NK-92 (cell line): ENCODE data around the gene UGT1A9.

Source experiments
- DNase-seq: peaks from one replicate; lab custom pipeline; 2025; ENCODE audit not compliant: unreplicated experiment; lab: John Stamatoyannopoulos, UW

The UGT1A9 gene

DNA sequence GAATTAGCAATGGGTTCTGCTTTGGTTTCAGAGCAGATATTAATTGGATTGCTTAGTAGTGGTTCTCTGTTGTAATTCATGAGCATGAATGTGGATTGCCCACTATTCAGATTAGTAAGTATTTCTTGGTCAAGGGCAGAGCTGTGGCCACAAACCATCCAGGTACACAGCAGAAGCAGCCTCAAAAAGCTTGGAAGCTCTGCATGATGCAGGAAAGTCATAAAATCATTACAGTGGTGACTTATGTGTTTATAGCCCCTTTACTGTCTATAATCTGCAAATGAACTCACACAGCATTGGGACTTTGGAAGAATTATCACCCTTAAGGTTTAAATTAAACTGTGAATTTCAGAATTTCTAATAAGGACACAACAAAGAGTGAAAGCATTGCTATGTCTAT lies 86.4 kb downstream of the UGT1A9 start:
- no peak for DNase-seq

DNA sequence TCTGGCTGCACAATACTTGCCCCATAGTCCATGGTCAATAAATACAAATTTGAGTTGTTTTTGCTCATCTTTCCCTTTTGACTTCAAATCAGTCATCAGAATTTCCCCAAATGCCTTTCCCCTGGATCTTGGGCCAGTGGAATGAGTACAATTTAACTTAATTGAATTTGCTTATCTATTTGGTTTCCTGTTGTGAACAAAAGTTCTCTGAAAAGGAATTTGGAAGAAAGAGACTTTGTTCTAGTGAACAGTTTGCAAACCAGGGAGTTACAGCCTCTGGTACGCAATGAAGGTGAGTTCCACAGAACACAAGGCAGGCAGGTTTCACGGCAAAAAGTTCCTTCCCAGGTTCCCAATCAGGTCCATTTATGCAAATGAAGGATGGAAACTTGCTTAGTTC lies 87.2 kb downstream of the UGT1A9 start:
- DNase-seq: no peak

DNA sequence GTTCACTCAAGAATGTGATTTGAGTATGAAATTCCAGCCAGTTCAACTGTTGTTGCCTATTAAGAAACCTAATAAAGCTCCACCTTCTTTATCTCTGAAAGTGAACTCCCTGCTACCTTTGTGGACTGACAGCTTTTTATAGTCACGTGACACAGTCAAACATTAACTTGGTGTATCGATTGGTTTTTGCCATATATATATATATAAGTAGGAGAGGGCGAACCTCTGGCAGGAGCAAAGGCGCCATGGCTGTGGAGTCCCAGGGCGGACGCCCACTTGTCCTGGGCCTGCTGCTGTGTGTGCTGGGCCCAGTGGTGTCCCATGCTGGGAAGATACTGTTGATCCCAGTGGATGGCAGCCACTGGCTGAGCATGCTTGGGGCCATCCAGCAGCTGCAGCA lies 88.3 kb downstream of the UGT1A9 start, which contains the start of gene UGT1A1:
UGT1A1 (plus strand) TSS at position 228 of the 400 bp plus-strand sequence; CDS start at position 246, 18 bp downstream.
- no peak for DNase-seq

DNA sequence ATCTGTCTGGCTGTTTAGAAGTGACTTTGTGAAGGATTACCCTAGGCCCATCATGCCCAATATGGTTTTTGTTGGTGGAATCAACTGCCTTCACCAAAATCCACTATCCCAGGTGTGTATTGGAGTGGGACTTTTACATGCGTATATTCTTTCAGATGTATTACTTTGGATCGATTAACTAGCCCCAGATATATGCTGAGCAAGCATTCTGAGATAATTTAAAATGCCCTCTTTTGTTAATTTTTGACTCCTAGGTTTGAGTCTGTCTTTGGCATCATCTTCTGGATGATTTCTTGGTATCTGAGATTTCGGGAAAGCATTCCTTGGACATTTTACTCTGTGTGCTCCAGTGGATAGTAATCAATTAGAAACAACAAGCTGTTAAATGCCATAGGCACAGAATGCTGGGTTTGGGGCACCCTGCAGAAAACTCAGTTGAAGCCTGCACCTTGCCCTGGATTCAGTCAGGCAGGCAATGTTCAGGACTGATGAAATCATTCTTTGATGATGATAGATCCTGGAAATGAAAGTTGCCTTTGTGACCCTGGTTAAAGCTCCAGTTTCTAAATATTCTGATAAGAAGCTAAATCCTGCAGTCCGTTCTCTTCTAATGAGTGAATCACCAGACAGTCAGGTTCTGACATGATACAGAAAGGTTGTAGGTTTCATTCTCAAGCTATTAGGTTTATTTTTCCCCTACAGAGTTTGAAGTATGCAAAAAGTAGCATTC lies 89.5 kb downstream of the UGT1A9 start:
- no peak for DNase-seq

DNA sequence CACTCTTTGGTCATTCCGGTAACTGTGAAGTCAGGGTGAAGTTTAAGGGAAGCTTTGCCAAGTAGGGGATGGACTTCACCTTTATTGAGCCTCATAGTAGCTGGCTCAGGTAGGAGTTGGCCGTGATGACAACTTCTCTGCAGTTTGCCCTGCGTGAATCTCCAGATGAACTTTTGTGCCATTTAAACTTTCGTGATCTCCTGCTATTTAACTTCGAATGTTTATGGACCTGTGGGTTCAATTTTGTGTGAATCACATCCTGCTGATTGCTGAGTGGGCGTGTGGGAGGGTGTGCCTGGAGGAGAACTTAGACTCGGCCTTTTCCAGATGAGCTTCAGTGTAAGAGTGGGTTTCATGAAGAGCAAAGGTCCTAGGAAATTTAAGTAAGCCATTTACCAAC lies 92.6 kb downstream of the UGT1A9 start:
- DNase-seq: no peak

DNA sequence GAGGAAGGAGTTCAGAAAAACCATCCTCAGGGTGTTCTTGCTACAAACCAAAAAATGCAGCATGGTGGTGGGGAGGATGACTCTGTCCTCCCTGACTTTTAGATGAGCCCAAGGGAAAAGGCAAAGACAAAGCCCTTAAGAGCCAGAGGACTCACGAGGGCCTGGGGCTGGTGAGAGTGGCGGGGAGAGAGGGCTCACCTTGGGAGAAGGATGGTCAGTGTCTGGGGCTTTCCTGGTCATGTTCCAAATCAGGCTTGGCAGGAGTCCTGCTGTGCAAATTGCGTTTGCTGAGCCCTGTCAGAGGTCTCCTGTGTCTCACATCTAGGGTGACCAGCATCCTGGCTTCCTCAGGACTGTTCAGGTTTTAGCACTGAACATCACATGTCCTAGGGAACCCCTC lies 93.1 kb downstream of the UGT1A9 start:
- no peak for DNase-seq

DNA sequence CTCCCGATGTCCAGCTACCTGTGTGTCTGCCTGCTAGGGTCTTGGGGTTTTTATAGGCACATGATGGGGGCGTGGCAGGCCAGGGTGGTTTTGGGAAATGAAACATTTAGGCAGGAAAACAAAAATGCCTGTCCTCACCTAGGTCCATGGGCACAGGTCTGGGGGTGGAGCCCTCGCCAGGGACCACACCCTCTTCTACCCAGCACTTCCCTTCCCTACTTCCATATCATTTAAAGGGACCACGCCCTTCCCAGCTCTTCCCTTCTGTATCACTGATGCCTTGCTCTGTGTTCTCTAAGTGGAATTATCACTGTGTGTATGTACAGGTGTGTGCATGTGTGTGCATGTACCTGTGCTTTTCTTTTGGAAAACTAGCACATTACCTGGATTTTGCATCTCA lies 94.7 kb downstream of the UGT1A9 start:
- DNase-seq: no peak

DNA sequence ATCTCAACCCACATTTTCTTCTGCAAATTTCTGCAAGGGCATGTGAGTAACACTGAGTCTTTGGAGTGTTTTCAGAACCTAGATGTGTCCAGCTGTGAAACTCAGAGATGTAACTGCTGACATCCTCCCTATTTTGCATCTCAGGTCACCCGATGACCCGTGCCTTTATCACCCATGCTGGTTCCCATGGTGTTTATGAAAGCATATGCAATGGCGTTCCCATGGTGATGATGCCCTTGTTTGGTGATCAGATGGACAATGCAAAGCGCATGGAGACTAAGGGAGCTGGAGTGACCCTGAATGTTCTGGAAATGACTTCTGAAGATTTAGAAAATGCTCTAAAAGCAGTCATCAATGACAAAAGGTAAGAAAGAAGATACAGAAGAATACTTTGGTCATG lies 96.4 kb downstream of the UGT1A9 start:
- no peak for DNase-seq

DNA sequence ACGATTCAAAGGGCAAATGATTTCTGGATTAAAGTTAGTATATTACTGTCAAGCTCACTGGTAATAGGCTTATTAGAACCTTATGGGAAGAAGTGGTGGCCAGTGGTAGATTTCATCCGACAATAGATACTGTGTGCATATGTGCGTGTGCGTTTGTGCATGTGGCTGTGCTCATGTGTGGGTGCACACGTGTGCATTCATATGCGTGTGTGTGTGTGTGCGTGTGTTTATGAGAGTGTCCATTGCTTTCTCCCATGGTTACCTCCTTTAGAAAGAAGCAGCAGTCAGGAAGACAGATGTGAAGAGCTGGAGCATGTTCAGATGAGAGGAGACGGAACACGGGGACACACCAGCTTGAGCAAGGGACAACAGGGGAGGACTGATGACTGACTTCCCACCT lies 97.6 kb downstream of the UGT1A9 start:
- no peak for DNase-seq

DNA sequence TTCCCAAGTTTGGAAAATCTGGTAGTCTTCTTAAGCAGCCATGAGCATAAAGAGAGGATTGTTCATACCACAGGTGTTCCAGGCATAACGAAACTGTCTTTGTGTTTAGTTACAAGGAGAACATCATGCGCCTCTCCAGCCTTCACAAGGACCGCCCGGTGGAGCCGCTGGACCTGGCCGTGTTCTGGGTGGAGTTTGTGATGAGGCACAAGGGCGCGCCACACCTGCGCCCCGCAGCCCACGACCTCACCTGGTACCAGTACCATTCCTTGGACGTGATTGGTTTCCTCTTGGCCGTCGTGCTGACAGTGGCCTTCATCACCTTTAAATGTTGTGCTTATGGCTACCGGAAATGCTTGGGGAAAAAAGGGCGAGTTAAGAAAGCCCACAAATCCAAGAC lies 100.5 kb downstream of the UGT1A9 start:
- DNase-seq: no peak

DNA sequence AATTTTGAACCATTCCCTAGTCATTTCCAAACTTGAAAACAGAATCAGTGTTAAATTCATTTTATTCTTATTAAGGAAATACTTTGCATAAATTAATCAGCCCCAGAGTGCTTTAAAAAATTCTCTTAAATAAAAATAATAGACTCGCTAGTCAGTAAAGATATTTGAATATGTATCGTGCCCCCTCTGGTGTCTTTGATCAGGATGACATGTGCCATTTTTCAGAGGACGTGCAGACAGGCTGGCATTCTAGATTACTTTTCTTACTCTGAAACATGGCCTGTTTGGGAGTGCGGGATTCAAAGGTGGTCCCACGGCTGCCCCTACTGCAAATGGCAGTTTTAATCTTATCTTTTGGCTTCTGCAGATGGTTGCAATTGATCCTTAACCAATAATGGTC lies 100.9 kb downstream of the UGT1A9 start:
- no peak for DNase-seq

DNA sequence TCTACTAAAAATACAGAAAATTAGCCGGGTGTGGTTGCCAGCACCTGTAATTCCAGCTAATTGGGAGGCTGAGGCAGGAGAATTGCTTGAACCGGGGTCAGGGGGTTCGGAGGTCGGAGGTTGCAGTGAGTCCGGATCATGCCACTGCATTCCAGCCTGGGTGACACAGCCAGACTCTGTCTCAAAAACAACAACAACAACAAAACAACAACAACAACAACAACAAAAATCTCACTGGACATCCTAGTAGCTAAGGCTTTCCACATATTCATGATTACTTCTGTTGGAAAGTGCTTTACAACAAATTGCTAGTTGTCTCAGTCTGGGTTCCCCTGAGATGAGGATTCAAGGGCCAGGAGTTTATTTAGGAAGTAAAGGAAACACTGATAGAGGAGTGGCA lies 102.2 kb downstream of the UGT1A9 start:
- DNase-seq: no peak

DNA sequence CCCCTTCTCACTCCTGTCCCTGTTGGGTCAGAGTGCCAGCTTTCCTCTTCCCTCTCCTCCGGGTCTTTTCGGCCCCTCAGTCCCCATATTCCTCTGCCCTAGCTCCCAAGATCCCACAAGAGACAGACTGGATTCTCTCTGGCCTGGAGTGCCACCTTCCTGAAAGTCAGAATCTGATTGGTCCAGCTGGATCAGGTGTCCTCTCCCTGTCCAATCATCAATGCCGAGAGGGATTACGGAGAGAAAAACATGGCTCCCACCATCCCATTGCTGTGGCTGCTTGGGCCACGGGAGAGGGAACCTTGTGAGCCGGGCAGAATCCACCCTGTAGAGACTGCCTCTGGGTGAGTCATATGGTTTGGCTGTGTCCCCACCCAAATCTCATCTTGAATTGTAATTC lies 103.7 kb downstream of the UGT1A9 start:
- DNase-seq: no peak

DNA sequence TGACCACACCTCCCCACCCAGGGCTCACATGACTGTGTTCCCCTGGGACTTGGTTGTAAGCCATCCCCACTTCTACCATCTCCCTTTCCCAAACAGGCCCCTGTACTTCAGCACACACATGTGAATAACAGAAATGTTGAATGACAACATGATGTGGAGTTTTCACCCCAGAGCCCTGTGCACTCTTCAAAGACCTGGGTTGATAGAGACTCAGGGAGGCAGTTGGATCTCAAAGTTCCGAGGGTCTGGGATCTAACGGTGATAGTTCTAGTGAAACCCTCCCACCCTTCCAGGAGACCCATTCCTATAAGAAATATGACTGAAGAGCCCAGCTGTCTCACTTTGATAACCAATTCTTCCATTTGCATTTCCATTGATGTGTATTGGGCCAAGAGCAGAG lies 106.3 kb downstream of the UGT1A9 start, which contains the start of gene MROH2A:
MROH2A (plus strand) TSS at position 301 of the 400 bp plus-strand sequence. CDS start 1,029 bp downstream, outside the sequence.
- no peak for DNase-seq

DNA sequence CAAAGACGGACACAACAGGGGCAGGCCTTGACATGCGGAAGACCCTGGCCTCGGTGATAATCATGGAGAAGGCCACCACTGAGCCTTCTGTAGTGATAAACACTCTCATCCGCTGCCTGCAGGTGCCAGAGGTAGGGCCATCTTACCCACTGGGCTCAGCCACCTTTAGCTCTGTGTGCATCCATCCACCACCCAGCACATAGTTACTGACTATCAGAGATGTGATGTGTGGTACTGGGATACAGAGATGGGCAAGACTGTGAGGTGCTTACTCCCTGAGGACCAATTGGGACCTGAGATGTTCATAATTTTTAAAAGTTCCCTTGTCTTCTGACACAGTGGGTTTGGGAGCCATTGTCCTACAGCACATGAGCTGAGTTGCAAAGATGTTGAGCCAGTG lies 108.0 kb downstream of the UGT1A9 start:
- no peak for DNase-seq

DNA sequence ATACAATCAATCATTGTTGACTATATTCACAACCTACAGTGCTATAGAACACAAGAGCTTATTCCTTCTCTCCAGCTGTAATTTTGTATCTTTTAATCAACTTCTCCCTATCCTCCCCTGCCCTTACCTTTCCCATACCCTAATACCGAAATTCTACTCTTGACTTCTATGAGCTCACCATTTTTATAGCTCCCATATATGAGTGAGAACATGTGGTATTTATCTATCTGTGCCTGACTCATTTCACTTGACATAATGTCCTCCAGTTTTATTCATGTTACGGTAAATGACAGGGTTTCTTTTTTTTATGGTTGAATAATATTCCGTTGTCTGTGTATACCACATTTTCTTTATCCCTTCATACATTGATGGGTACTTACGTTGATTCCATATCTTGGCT lies 109.1 kb downstream of the UGT1A9 start:
- DNase-seq: no peak

DNA sequence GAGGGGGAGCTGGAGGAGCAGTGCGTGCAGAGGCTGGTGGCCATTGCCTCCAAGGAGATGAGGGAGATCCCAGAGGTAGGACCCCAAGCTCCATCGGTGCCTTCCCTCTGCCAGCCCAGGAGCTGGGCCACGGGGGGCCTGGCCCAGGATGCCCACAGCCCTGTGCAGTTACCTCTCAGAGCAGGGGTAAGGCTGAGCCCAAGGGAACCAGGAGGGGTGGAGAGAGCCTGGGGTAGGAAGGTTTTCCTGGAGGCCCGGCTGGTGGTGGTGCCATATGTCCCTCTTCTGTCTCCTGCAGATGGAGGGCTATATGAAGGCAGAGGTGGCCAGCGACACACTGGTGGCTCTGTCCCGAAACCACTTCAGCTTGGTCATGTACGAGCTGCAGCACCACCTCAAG lies 117.9 kb downstream of the UGT1A9 start:
- DNase-seq: no peak

DNA sequence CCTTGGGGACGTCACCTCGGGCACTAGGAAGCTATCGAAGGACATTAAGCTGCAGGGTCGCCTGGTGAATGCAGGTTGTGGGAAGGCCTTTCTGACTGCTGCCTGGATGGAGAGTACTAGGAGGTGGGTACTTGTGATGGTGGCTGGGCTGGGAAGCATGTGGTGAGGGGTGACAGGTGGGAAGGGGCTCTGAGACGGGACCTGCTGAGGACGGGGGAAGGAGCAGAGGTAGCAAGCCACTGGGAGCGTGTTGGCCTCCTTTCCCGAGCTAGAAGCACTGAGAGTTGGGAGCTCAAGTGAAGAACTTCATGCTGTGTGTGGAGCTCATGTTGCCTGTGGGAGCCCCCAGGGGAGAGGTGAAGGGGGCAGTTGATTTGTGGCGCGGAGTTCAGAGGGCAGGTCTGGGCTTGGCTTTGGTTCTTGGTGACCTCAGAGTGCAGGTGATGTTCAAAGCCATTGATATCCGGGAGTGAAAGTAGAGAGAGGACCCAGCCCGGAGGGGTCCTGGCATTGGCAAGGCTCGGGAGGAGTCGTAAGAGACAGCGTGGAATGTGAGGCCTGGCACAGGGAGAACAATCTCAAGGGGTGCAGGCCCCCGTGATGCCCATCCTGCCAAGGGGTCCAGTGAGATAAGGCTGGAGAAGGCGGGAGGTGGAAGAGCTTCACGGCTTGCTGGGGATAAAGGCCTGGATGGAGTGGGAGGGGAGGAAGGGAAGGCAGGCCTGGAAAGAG lies 119.6 kb downstream of the UGT1A9 start:
- DNase-seq: no peak

DNA sequence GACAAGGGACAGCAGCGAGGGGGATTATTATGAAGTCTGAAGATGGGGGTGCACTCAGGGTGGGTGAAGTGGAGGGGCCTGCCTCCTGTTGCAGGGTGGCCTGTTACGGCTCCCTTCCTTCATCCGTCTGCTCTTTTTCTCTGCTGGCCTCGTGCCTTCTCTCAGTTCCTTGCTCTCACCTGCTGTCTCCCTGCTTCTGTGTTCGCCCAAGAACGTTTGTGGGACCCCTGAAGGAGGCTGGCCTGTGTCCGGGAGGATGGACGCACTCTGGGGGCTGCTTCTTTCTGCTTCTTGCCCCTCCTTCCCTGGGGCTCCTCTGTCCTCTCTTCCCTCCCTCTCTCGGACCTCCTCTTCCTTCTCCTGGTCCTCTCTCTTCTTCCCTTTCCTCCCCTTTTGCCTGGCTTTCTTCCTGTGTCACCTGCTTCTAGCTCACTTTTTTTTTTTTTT lies 120.2 kb downstream of the UGT1A9 start:
- no peak for DNase-seq

DNA sequence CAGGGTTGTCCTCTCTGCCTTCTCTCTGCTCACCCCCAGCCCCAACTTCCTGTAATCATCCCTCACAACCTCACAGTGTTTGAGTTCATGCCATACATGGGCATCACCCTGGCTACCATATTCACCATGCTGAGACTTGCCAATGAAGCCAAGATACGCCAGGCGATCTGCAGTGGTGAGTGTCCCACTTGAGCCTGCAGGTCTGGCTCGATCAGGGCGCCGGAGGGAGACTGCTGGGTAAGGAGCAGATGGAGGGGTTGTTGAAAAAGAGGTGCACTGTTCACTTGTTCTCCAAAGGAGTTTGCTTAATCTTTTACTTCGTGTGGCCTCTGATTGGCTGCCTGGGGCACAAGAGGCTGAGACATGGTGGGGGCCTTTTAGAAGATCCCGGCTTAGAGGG lies 121.0 kb downstream of the UGT1A9 start:
- DNase-seq: no peak

DNA sequence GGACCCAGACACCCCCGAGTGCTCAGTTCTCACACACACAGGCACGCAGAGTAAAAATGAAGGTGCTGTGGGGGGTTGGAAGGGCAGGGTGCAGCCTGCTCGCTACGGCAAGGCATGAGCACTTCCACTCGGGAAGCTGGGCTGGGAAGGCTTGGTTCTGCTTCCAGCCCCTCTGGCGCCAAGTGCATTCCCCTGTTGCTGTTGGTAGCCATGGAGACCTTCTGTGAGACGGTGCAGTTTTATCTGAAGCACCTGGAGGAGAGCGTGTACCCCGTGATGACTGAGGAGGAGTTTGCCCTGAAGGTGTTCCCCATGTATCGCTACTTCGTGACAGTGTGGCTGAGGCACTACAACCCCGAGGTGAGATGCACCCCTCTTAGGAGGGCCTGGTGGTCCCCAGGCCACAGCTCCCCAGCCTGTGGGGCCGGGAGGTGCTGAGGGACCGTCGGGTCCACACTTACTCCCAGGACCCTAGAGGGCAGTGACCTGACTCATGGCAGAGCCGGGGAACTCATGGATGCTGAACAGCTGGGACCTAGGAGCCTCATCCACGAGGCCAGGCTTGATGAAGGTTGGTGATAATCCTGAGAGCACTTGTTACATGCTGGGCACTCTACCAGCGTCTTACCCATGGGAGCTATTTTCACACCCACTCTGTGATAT lies 121.9 kb downstream of the UGT1A9 start:
- no peak for DNase-seq

DNA sequence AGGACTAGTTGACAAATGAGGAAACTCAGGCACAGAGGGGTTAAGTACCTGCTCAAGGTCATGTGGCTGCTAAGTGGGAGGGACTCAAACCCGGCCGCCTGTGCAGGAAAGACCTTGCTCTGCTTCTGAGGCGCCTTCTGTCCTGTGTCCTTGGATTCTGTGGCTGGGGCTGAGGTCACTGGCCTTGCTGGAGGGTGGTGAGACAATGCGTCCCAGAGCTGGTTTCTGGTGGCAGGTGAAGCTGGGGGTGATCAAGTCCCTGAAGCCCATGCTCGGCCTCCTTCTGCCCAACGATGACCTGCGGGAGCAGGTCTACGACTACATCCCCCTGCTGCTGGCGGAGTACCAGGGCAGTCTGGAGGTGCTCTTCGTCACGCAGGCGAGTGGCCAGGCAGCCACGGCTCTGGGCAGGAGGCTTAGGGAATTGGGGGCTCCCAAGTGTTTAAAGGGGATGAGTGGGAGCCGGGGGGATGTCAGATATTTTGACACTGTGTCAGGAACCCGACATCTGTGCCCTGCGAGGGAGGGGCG lies 122.5 kb downstream of the UGT1A9 start:
- no peak for DNase-seq
